Lung (tissue), 12 donors: Measurements from ENCODE around the gene KPNA6. TPM values are rescaled to one million over a fixed set of nuclear protein-coding genes. Genes with fewer than 3 reads are reported as not detected.
"Not testable (repeated sequence)": the region's sequence is repeated elsewhere in the genome, so short reads cannot be mapped to it uniquely, and the experiment has no call there.

Experiments used
- ATAC-seq: fragments of 200-7000 bp; cut with Tn5 transposase; one replicate; pipeline ENCODE4 v1.9.1; 2020; ENCODE audit warnings: moderate number of reproducible peaks; ENCODE audit not compliant: insufficient read depth, low FRiP score
- DNase-seq, 3 donors: peaks; one replicate each; pipeline ENCODE4 v3.0.0-alpha.2; 2013 to 2017
- H3K27ac ChIP-seq, 2 donors: one replicate each; pipeline ENCODE4 v1.5.1; 2013; ENCODE audit warnings: mild to moderate bottlenecking in 2 of 2, moderate library complexity in 2 of 2, control low read depth in 1 of 2, inconsistent platforms in 1 of 2, low read depth in 1 of 2, low read length in 1 of 2
- H3K27me3 ChIP-seq, 3 donors: one replicate each; pipeline ENCODE4 v1.5.1; 2013; ENCODE audit warnings: low read length in 2 of 3; ENCODE audit not compliant: control insufficient read depth in 3 of 3, insufficient read depth in 3 of 3
- H3K36me3 ChIP-seq, 4 donors: one replicate each; pipeline ENCODE4 v1.5.1; 2013; ENCODE audit warnings: low read length in 4 of 4, mild to moderate bottlenecking in 1 of 4, moderate library complexity in 1 of 4; ENCODE audit not compliant: control insufficient read depth in 4 of 4, insufficient read depth in 4 of 4
- H3K4me1 ChIP-seq, 5 donors: one replicate each; pipeline ENCODE4 v1.5.1; 2013; ENCODE audit warnings: low read length in 5 of 5, mild to moderate bottlenecking in 2 of 5, moderate library complexity in 1 of 5; ENCODE audit not compliant: control insufficient read depth in 5 of 5, insufficient read depth in 5 of 5
- H3K4me3 ChIP-seq: one replicate; pipeline ENCODE4 v1.5.1; 2013; ENCODE audit warnings: mild to moderate bottlenecking, control low read depth, moderate library complexity
- H3K9ac ChIP-seq, 2 donors: one replicate each; pipeline ENCODE4 v1.5.1; 2013; ENCODE audit warnings: low read length in 2 of 2, control low read depth in 1 of 2; ENCODE audit not compliant: insufficient read depth in 1 of 2
- H3K9me3 ChIP-seq, 4 donors: one replicate each; pipeline ENCODE4 v1.5.1; 2013; ENCODE audit warnings: low read length in 3 of 4, mild to moderate bottlenecking in 1 of 4, moderate library complexity in 1 of 4; ENCODE audit not compliant: control insufficient read depth in 4 of 4, insufficient read depth in 3 of 4
- WGBS, 2 donors: extraction: QIAGEN DNeasy Blood & Tissue Kit; methylation state at CpG; one replicate each; pipeline ENCODE4 v1.1.7; 2013; 5-methylcytosine and 5-hydroxymethylcytosine counted together
- polyA plus RNA-seq, 2 donors: library from polyadenylated mRNA; stranded (reverse); fragments of 200-250 nt; gene quantifications; one replicate each; pipeline ENCODE4 v1.2.1, GENCODE V29; 2013
- total RNA-seq, 2 donors: library from RNA; depleted of rRNA in 1 of 2; stranded (reverse); fragments of >200 nt in 1 of 2; gene quantifications; one replicate each; pipeline ENCODE4 v1.2.1, GENCODE V29; 2014 to 2021
- TF ChIP-seq, protein P1 (sequence below): IDR thresholded peaks from 2 replicates; pipeline ENCODE4 v1.5.1; 2012; ENCODE audit warnings: mild to moderate bottlenecking; ENCODE audit errors: control extremely low read depth, extremely low read depth
- donor health status: control.
- donor health status: control.
- donor health status: Bipolar disorder and iron deficiency.
- donor health status: healthy.
- donor health status: DM: yes; HTN: yes; CAD: no.

Gene KPNA6
- total and polyA plus RNA-seq, 4 donors = 7.9 to 54.0 (median 23.2) TPM

DNA sequence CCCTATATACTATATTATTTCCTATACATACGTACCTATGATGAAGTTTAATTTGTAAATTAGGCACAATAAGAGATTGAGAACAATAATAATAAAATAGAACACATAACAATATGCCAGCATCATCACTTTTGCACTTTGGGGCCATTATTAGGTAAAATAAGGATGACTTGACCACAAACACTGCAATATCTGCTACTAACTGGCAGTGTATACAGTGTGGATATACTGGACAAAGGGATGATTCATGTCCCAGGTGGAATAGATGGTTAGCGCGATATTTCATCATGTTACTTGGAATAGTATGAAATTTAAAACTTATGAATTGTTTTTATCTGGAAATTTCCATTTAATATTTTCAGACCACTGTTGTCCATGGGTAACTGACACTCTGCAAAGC lies 36.2 kb downstream of the KPNA6 start:
- H3K9ac ChIP-seq = no peak overlapping the region
- ATAC-seq (no peak), DNase-seq (no peak)
- H3K4me1 ChIP-seq = peaks cover 0 to 15% (median 5%) of the 10 kb centered on the region in 5 donors
- H3K27ac ChIP-seq = no peak overlapping the region
- WGBS, 2 donors = 93 to 95% methylated on average over 3 of the region's 3 CpGs
- H3K9me3 ChIP-seq = peaks cover 0 to 4% (median 0%) of the 10 kb centered on the region in 4 donors
- peaks cover 0 to 5% (median 0%) of the 10 kb centered on the region in 4 donors for H3K36me3 ChIP-seq
- H3K4me3 ChIP-seq = no peak overlapping the region
- TF ChIP-seq, protein P1, sequence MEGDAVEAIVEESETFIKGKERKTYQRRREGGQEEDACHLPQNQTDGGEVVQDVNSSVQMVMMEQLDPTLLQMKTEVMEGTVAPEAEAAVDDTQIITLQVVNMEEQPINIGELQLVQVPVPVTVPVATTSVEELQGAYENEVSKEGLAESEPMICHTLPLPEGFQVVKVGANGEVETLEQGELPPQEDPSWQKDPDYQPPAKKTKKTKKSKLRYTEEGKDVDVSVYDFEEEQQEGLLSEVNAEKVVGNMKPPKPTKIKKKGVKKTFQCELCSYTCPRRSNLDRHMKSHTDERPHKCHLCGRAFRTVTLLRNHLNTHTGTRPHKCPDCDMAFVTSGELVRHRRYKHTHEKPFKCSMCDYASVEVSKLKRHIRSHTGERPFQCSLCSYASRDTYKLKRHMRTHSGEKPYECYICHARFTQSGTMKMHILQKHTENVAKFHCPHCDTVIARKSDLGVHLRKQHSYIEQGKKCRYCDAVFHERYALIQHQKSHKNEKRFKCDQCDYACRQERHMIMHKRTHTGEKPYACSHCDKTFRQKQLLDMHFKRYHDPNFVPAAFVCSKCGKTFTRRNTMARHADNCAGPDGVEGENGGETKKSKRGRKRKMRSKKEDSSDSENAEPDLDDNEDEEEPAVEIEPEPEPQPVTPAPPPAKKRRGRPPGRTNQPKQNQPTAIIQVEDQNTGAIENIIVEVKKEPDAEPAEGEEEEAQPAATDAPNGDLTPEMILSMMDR = no peak
- H3K27me3 ChIP-seq = no peaks in the 10 kb centered on the region

DNA sequence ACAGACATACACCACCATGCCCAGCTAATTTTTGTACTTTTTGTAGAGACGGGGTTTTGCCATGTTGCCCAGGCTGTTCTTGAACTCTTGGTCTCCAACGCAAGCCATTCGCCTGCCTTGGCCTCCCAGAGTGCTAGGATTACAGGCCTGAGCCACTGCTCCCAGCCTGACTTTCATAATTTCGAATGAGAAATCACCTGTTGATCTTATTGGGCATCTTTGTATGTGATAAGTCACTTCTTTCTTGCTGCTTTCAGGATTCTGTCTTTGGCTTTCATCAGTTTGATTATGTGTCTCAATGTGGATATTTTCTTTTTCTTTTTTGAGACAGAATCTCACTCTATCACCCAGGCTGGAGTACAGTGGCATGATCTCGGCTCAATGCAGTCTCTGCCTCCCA lies 39.9 kb downstream of the KPNA6 start:
- DNase-seq, H3K36me3 ChIP-seq, H3K9ac ChIP-seq, H3K27me3 ChIP-seq, H3K9me3 ChIP-seq, H3K27ac ChIP-seq, ATAC-seq, H3K4me3 ChIP-seq: not testable (repeated sequence)
- peaks cover 0 to 17% (median 10%) of the 10 kb centered on the region in 5 donors for H3K4me1 ChIP-seq
- WGBS, 2 donors = 99 to 100% methylated on average over 5 of the region's 5 CpGs

DNA sequence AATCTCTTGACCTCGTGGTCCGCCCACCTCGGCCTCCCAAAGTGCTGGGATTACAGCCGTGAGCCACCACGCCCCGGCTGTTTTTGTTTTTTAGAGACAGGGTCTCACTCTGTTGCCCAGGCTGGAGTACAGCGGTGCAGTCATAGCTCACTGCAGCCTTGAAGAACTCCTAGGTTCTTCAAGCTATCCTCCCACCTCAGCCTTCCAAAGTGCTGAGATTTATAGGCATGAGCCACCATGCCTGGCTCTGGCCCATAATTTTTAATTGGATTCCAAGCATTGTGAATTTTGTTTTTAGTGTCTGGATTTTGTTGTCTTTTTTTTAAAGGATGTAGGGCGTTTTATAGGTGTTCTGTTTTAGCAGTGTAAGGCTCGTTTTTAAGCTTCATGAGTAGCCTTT lies 43.0 kb downstream of the KPNA6 start:
- no peak for ATAC-seq
- DNase-seq = no peak
- H3K9me3 ChIP-seq = peaks cover 0 to 4% (median 0%) of the 10 kb centered on the region in 4 donors
- no peak overlapping the region for H3K27ac ChIP-seq
- TF ChIP-seq, protein P1 = no peak
- H3K9ac ChIP-seq = no peak overlapping the region
- peaks cover 0 to 14% (median 4%) of the 10 kb centered on the region in 5 donors for H3K4me1 ChIP-seq
- 92 to 96% methylated on average over 9 of the region's 9 CpGs for WGBS, 2 donors
- no peak overlapping the region for H3K4me3 ChIP-seq
- no peaks in the 10 kb centered on the region for H3K27me3 ChIP-seq
- H3K36me3 ChIP-seq = peaks cover 0 to 11% (median 2%) of the 10 kb centered on the region in 4 donors

DNA sequence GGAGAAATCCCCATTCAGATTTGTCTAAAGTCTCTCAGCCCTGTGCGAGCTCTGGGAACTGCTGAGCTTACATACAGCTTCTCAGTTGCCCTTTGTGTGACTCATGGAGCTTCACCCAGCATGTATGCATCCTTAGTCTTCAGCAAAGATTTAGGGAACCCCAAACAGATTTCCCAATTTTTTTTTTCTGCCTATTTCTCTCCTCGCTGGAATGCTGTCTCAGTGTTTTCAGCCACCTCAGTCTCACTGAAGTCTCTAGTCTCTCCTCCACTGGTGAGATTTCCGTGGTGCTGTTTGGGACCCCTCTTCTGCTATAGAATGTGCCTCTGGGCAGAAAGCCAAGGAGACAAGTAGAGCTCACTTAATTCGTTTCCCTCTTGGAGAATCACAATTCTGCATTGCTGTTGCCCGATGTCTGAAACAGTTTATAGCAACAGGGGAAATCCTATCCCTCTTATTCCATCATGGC lies 43.5 kb downstream of the KPNA6 start:
- no peak for ATAC-seq
- TF ChIP-seq, protein P1 = no peak

More for the DNA sequence above, 43.5 kb downstream of the KPNA6 start:
- H3K9ac ChIP-seq = peak overlapping the region in 1 of 2 donors; percentile 38
- peaks cover 0 to 4% (median 0%) of the 10 kb centered on the region in 4 donors for H3K9me3 ChIP-seq
- H3K27ac ChIP-seq = no peak overlapping the region
- peaks cover 0 to 14% (median 4%) of the 10 kb centered on the region in 5 donors for H3K4me1 ChIP-seq
- 49 to 66% methylated on average over 5 of the region's 5 CpGs for WGBS, 2 donors
- H3K27me3 ChIP-seq = no peaks in the 10 kb centered on the region
- no peak overlapping the region for H3K4me3 ChIP-seq
- peaks cover 0 to 11% (median 3%) of the 10 kb centered on the region in 4 donors for H3K36me3 ChIP-seq
- peak; percentile 70 to 86 (median 86) for DNase-seq
